Measurements from ENCODE around the gene GABBR2. TPM values are rescaled to one million over a fixed set of nuclear protein-coding genes. Genes with fewer than 3 reads are reported as not detected.
A peak's percentile ranks its signal among the peaks of the same experiment; 100 is the strongest.

GABBR2 gene
- total and polyA plus RNA-seq, 9 of the 15 experiments (the other 6 are each of a cell fraction or from before 2014, with no cell fraction given) = 0.15 to 1.9 (median 0.32) TPM

- TF ChIP-seq MAZ (CRISPR knock-in tag; conservative IDR thresholded peaks at IDR 0.05 in 1 of 2, IDR thresholded peaks at IDR 0.05 in 1 of 2) (no peak), ATF1 (CRISPR knock-in tag; IDR thresholded peaks at IDR 0.05) (no peak), ATF1 (tag; IDR thresholded peaks at IDR 0.05) (no peak), HSF4 (CRISPR knock-in tag; IDR thresholded peaks at IDR 0.05; ENCODE audit: borderline replicate concordance) (no peak), CHD4 (IDR thresholded peaks at IDR 0.05; ENCODE audit: insufficient read depth, insufficient replicate concordance, low read depth, low read length, poor library complexity, severe bottlenecking) (no peak), RFX1 (IDR thresholded peaks at IDR 0.05) (peak; percentile 46; the same call in 1 of the 2 replicates), ATF7 (IDR thresholded peaks at IDR 0.05) (no peak), NR2C2 (CRISPR knock-in tag; IDR thresholded peaks at IDR 0.05) (no peak), NR2C2 (tag; IDR thresholded peaks at IDR 0.05) (peak; percentile 14; the same call in 1 of the 2 replicates), ZNF316 (IDR thresholded peaks at IDR 0.05) (no peak), ELF4 (CRISPR knock-in tag; IDR thresholded peaks at IDR 0.05) (no peak), RCOR1 (IDR thresholded peaks at IDR 0.05; ENCODE audit: borderline replicate concordance in 1 of 2, low read depth in 2 of 2, low read length in 2 of 2) (peak in 1 of 2 experiments; percentile 14; a peak in 1 of 4 replicates), ZNF551 (CRISPR knock-in tag; IDR thresholded peaks at IDR 0.05) (no peak), TFAP4 (CRISPR knock-in tag; IDR thresholded peaks at IDR 0.05; ENCODE audit: borderline replicate concordance) (no peak), ZNF444 (CRISPR knock-in tag; IDR thresholded peaks at IDR 0.05) (no peak)
- TF ChIP-seq, protein P1, sequence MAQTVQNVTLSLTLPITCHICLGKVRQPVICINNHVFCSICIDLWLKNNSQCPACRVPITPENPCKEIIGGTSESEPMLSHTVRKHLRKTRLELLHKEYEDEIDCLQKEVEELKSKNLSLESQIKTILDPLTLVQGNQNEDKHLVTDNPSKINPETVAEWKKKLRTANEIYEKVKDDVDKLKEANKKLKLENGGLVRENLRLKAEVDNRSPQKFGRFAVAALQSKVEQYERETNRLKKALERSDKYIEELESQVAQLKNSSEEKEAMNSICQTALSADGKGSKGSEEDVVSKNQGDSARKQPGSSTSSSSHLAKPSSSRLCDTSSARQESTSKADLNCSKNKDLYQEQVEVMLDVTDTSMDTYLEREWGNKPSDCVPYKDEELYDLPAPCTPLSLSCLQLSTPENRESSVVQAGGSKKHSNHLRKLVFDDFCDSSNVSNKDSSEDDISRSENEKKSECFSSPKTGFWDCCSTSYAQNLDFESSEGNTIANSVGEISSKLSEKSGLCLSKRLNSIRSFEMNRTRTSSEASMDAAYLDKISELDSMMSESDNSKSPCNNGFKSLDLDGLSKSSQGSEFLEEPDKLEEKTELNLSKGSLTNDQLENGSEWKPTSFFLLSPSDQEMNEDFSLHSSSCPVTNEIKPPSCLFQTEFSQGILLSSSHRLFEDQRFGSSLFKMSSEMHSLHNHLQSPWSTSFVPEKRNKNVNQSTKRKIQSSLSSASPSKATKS (CRISPR knock-in tag; IDR thresholded peaks at IDR 0.05) = no peak
- TF ChIP-seq, protein P2, sequence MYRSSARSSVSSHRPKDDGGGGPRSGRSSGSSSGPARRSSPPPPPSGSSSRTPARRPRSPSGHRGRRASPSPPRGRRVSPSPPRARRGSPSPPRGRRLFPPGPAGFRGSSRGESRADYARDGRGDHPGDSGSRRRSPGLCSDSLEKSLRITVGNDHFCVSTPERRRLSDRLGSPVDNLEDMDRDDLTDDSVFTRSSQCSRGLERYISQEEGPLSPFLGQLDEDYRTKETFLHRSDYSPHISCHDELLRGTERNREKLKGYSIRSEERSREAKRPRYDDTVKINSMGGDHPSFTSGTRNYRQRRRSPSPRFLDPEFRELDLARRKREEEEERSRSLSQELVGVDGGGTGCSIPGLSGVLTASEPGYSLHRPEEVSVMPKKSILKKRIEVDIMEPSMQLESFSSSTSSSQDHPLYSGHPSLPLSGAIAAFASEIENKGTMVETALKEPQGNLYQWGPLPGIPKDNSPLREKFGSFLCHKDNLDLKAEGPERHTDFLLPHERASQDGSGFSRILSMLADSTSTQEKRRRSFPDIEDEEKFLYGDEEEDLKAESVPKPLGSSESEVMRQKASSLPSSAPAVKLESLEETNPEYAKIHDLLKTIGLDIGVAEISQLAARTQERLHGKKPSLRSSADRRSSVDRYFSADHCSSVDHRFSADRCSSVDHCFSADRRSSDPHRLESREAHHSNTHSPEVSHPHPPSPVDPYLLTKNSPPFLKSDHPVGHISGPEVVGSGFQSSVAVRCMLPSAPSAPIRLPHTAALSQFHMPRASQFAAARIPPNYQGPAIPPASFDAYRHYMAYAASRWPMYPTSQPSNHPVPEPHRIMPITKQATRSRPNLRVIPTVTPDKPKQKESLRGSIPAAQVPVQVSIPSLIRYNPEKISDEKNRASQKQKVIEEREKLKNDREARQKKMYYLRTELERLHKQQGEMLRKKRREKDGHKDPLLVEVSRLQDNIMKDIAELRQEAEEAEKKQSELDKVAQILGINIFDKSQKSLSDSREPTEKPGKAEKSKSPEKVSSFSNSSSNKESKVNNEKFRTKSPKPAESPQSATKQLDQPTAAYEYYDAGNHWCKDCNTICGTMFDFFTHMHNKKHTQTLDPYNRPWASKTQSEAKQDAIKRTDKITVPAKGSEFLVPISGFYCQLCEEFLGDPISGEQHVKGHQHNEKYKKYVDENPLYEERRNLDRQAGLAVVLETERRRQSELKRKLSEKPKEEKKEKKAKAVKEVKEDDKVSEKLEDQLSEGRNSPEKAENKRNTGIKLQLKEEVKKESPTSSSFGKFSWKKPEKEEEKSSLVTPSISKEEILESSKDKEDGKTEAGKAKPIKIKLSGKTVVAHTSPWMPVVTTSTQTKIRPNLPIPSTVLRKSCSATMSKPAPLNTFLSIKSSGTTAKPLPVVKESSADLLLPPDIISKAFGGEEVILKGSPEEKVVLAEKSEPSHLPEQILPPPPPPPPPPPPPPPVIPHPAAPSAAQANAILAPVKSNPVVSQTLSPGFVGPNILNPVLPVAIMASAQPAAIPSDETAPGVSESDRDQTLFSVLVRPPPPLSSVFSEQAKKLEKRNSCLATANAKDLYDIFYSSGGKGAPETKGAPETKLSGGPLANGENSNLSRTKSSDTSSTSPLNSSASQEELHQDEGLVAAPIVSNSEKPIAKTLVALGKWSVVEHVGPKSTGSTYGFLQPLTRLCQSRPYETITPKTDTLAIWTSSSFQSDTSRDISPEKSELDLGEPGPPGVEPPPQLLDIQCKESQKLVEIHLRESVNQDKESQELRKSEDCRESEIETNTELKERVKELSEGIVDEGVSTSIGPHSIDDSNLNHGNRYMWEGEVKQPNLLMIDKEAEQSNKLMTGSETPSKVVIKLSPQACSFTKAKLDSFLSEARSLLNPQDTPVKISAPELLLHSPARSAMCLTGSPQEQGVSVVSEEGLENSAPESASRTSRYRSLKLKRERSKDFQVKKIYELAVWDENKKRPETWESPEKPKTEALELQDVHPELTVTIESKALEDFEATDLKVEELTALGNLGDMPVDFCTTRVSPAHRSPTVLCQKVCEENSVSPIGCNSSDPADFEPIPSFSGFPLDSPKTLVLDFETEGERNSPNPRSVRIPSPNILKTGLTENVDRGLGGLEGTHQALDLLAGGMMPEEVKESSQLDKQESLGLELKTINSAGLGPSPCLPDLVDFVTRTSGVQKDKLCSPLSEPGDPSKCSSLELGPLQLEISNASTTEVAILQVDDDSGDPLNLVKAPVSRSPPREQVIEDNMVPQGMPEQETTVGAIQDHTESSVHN (IDR thresholded peaks at IDR 0.05; ENCODE audit: borderline replicate concordance in 1 of 2, low read depth in 1 of 2) = no peak
Measured at GRCh38 chr9:98584059-98584458, 124.7 kb downstream of the GABBR2 start (continued).

Data from K562 (cell line).